ELR (cell line): ENCODE data around the gene AMMECR1.
A peak's percentile ranks its signal among the peaks of the same experiment; 100 is the strongest.
"Not testable (repeated sequence)": the region's sequence is repeated elsewhere in the genome, so short reads cannot be mapped to it uniquely, and the experiment has no call there.

ENCODE experiments used
- DNase-seq: peaks from one replicate; pipeline ENCODE4 v3.0.0-alpha.2; 2015; ENCODE audit warnings: low read depth

AMMECR1 gene

GRCh38 chrX:110170029-110170428 is 147.9 kb downstream of the AMMECR1 start:
- DNase-seq, result no peak

DNA sequence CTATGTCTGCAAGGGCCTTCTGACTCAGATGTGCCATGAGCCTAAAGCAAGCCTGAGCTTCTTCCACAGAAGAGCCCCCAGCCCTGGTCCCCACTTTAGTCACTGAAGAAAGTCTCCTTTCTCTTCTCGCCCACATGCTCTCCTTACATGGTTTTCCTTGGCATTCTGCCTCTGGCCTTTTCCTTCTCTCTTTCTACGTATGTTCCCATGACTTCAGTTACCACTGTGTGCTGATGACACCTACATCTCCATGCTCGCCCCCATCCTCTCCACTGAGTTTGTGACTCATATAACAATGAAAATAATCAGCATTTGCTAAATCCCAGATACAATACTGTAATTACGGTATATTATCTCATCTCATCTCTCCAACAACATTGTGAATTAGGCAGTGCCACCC is 149.3 kb downstream of the AMMECR1 start:
- DNase-seq, result peak; percentile 62

GRCh38 chrX:110167952-110168451 is 149.9 kb downstream of the AMMECR1 start:
- peak; percentile 65 for DNase-seq

GRCh38 chrX:110163488-110163887 is 154.4 kb downstream of the AMMECR1 start:
- no peak for DNase-seq

DNA sequence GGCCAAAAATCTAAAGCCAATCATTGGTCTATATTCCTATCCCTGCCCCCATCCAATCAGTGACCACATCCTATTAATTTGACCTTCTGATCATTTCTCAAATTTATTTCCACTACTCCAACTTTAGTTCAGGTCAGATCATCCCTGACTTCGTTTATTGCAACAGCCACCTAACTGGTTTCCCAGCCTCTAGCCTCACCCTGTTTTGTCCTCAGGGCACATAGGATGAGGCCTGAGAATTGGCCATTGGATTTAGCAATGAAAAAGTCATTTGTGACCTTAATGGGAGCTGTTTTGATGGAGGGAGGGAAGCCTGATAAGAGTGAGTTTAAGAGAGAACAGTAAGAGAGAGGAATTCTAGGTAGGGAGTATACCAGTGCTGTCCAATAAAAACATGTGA is 155.0 kb downstream of the AMMECR1 start:
- no peak for DNase-seq

GRCh38 chrX:110162131-110162530 is 155.8 kb downstream of the AMMECR1 start:
- no peak for DNase-seq

GRCh38 chrX:110161361-110161686 is 156.6 kb downstream of the AMMECR1 start:
- DNase-seq, result no peak

DNA sequence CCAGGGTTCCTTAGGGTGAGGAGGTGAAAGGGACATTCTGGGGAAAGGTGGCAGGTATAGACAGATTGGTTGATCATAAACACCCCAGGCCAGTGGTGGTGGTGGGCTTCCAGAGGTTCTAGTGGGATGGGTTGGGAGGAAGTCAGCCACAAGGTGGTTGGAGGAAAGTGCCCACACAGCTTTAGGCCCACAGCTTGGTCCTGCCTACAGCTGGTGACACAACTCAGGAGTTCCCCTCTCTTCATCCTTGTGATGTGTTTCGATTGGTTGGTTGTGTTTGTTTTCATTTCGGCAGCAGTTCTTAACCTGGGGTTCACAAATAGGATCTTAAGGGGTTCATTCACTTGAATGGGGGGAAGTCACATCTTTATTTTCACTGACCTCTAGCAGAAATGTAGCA is 158.0 kb downstream of the AMMECR1 start:
- DNase-seq, result no peak

- no peak for DNase-seq
Measured at GRCh38 chrX:110159235-110159634, 158.7 kb downstream of the AMMECR1 start.

DNA sequence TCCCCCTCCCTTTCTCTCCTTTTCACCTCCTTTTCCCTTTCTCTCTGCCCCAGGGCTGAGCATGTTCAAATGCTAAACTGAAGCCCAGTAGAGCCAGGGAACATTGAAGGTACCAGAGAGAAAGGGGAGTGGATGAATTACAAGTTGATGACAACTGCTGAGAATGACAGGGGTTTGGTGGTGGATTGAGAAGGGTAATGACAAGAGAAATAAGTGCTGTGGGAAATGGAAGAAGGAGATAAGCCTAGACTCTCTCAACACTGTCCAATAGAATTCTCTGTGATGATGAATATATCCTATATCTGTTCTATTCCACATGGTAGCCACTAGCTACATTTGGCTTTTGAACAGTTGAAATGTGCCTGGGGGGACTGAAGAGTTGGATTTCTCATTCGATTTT is 160.4 kb downstream of the AMMECR1 start:
- no peak for DNase-seq

DNA sequence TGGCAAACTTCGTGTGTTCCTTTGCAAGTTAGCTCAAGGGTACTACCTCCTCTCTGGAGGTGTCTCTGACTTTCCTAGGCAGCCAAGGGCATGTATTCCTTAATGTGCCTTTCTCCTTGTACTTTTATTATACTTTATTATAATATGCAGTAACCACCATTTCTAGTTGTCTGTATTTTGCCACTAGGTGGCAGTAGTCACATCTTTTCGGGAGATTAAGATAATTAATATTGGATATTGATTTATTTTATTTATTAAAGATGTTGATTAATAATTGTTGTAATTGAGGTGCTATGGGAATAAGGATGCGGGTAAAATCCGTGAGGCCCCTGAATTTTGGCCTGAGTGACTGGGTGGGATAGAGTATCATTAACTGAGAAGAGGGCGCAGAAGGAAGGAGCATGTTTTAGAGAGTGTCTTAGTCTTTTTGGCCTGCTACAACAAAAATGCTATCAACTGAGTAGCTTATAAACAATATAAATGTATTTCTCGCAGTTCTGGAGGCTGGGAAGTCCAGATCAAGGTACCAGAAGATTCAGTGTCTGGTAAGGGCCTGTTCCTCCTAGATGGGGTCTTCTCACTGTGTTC is 161.6 kb downstream of the AMMECR1 start:
- DNase-seq, result peak; percentile 49

DNA sequence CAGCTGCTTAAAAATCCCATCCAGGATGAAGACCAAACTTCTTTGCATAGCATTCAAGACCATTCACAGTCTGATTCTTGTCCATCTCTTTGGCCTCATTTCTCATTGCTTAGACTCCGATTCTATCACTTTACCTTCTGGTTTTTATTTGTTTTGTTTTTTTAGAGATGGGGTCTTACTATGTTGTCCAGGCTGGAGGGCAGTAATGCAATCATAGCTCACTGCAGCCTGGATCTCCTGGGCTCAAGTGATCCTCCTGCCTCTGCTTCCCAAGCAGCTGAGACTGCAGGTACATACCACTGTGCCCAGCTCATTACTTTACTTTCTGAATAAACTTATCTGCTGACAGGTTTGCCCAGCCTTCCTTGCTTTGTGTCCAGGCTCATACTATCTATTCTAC is 162.1 kb downstream of the AMMECR1 start:
- no peak for DNase-seq

- not testable (repeated sequence) for DNase-seq
Measured at GRCh38 chrX:110154328-110154727, 163.6 kb downstream of the AMMECR1 start.

DNA sequence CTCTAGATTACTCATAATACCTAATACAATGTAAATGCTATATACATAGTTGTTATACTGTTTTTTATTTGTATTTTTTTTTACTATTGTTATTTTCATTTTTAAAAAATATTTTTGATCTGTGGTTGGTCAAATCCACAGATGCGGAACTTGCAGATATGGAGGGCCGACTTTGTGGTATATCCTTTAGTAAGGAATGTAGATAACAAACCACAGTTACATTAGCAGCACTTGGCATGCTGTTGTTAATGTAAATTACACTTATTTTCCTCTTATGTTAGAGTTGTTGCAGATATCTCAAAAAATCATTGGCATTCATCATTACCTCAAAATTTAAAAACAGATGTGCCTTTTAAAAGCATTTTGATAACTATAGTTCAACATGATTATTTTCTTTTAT is 164.0 kb downstream of the AMMECR1 start:
- DNase-seq, result no peak

DNA sequence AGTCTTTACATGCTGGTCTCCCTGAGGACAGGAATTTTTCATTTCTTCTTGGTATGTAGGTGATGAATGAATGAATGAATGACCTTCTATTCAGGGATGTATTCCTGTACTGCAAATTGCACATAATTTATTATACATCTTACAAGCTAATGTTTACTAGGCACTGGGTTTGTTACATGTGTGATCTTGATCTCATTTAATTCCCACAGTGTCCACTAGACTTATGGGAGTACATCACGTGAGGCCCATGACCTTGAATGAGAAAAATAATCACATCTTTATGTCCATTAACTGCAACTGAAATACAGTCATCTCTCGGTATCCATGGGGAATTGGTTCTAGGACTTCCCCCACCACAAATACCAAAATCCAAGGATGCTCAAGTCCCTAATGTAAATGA is 164.6 kb downstream of the AMMECR1 start:
- no peak for DNase-seq

DNA sequence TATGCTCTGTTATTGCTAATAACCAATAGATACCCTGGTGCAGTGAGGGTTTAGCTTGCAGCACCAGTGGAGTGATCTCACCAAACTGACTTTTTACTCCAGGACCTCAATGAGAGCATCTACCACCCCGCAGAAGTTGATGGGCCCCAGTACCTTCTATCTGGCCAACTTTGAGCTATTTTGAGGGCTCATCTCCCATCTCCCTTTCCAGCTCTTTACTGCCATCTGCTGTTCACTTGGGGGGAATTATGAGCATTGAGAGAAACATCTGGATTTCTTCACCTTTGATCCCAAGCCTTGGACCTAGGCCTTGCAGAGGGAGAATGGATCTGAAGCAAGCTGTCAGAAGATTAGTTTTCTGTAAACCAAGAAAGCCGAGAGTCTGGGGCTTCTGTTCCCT is 171.4 kb downstream of the AMMECR1 start:
- DNase-seq, result peak; percentile 67

DNA sequence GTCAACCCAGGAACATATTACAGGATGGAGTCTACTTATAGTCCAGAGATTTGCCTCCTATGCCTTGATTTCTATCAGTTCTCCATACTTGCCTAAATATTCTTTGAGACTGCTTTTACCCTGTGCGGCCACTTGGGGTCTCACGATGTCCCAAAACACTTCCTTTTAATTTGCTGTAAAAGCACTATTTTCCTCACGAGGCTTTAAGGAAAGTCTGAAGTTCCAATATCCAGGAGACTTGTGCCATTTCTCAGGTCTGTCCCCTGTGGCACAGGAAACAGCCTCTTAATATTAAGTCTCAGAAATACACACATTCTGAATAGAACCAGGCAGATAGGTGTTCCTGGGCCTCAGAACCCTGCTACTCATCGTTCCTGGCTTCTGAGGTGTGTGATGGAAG is 172.0 kb downstream of the AMMECR1 start:
- peak; percentile 51 for DNase-seq

GRCh38 chrX:110145311-110145710 is 172.6 kb downstream of the AMMECR1 start:
- no peak for DNase-seq
